GM12878 (cell line): ENCODE results near the gene PHC3. TPM values are rescaled to one million over a fixed set of nuclear protein-coding genes. Genes with fewer than 3 reads are reported as not detected.

Experiments used
- ATAC-seq: fragments of 200-7000 bp; cut with Tn5 transposase; 3 replicates; pipeline ENCODE4 v1.9.1; 2020; ENCODE audit warnings: mild to moderate bottlenecking, moderate library complexity
- BruUV-seq: library from RNA; stranded (reverse); fragments of 400-500 nt; replicated peaks from 2 replicates; lab custom pipeline; 2021; lab: Mats Ljungman, UMichigan
- CTCF ChIA-PET: fragments of 300-600 bp; sonication (Branson Sonifier 250); formaldehyde crosslinking; extraction: SDS; loops from one replicate; lab custom pipeline; 2021; ENCODE audit warnings: inconsistent platforms; lab: Yijun Ruan, JAX
- POLR2A ChIA-PET: fragments of 350-600 bp; formaldehyde crosslinking; extraction: SDS; loops from one replicate; lab custom pipeline; 2021; ENCODE audit warnings: inconsistent platforms; lab: Charles Lee
- RAD21 ChIA-PET: fragments of 300-600 bp; sonication (Branson Sonifier 250); formaldehyde crosslinking; loops from one replicate; lab custom pipeline; 2023; ENCODE audit warnings: antibody characterized with exemption; ENCODE audit not compliant: unreplicated experiment; lab: Charles Lee
- SMC1A ChIA-PET: fragments of 300-600 bp; sonication (Branson Sonifier 250); formaldehyde crosslinking; loops from one replicate; lab custom pipeline; 2023; ENCODE audit not compliant: unreplicated experiment, uncharacterized antibody; lab: Charles Lee
- DNase-seq: peaks from one replicate; pipeline ENCODE4 v3.0.0-alpha.2; 2011; ENCODE audit warnings: low read depth, low spot score
- FAIRE-seq: peaks from 3 replicates; lab custom pipeline; 2011; peaks lifted over from hg19 to GRCh38; lab: Jason Lieb, UNC
- H2AFZ ChIP-seq: 2 replicates; pipeline ENCODE4 v1.6.0; 2011; ENCODE audit warnings: low read depth, low read length, control low read depth; ENCODE audit not compliant: control insufficient read depth
- H3K27ac ChIP-seq: 2 replicates; pipeline ENCODE4 v1.5.1; 2011; ENCODE audit warnings: control low read depth; ENCODE audit not compliant: control insufficient read depth, insufficient read depth
- H3K27me3 ChIP-seq, 2 experiments: replicated peaks in 1 of 2; 2 replicates each; pipeline versions ENCODE4 v1.6.0 to v1.6.1; 2011; ENCODE audit warnings: low read length in 1 of 2; ENCODE audit not compliant: control insufficient read depth in 2 of 2, insufficient read depth in 2 of 2
- H3K36me3 ChIP-seq, 2 experiments: 2 replicates each; pipeline ENCODE4 v1.5.1; 2011; ENCODE audit warnings: low read length in 1 of 2; ENCODE audit not compliant: control insufficient read depth in 2 of 2, insufficient read depth in 2 of 2
- H3K4me1 ChIP-seq: 2 replicates; pipeline ENCODE4 v1.6.1; 2011; ENCODE audit warnings: mild to moderate bottlenecking, low read length, moderate library complexity, mixed read lengths; ENCODE audit not compliant: control insufficient read depth, insufficient read depth
- H3K4me2 ChIP-seq: 2 replicates; pipeline ENCODE4 v1.6.0; 2011; ENCODE audit warnings: control low read depth; ENCODE audit not compliant: control insufficient read depth, insufficient read depth
- H3K4me3 ChIP-seq: fragments of 200-600 bp; sonication (generic); 2 replicates; pipeline ENCODE4 v1.5.1; 2016
- H3K79me2 ChIP-seq: 2 replicates; pipeline ENCODE4 v1.6.0; 2011; ENCODE audit warnings: low read length; ENCODE audit not compliant: control insufficient read depth, insufficient read depth
- H3K9ac ChIP-seq: 2 replicates; pipeline ENCODE4 v1.8.0; 2011; ENCODE audit warnings: low read length, control low read depth, mixed read lengths; ENCODE audit not compliant: control insufficient read depth, insufficient read depth
- H3K9me3 ChIP-seq: replicated peaks from 3 replicates; pipeline ENCODE4 v1.5.1; 2011; ENCODE audit warnings: mild to moderate bottlenecking, low read length; ENCODE audit not compliant: control insufficient read depth, insufficient read depth
- H4K20me1 ChIP-seq: 2 replicates; pipeline ENCODE4 v1.6.0; 2011; ENCODE audit not compliant: control insufficient read depth, insufficient read depth
- POLR2A ChIP-seq: IDR thresholded peaks from 2 replicates; pipeline ENCODE4 v1.6.1; 2011; ENCODE audit warnings: low read depth, mild to moderate bottlenecking, low read length
- POLR2AphosphoS5 ChIP-seq: IDR thresholded peaks from 2 replicates; pipeline ENCODE4 v1.6.1; 2011; ENCODE audit warnings: mild to moderate bottlenecking, low read length, inconsistent platforms
- WRNIP1 ChIP-seq: IDR thresholded peaks from 2 replicates; pipeline ENCODE4 v1.6.1; 2011; ENCODE audit warnings: low read depth, low read length, improper control_type of control experiment, borderline replicate concordance
- WGBS: methylation state at CpG from one replicate; pipeline ENCODE4 v1.1.6; 2016; ENCODE audit warnings: low lambda C conversion rate; ENCODE audit not compliant: insufficient replicate concordance, insufficient coverage; ENCODE audit errors: missing lambda C conversion rate; 5-methylcytosine and 5-hydroxymethylcytosine counted together
- in situ Hi-C: fragments of 300-500 bp; cut with MboI; formaldehyde crosslinking; loops from 9 replicates; pipeline ENCODE4 v1.14.3; 2018; ENCODE audit warnings: mixed read lengths
- intact Hi-C: fragments of 100-400 bp; cut with micrococcal nuclease; formaldehyde crosslinking; loops from one replicate; pipeline ENCODE4 v1.14.2; 2022; ENCODE audit not compliant: unreplicated experiment
- polyA plus RNA-seq, 11 experiments: library from polyadenylated mRNA; depleted of rRNA in 4 of 11; unstranded in 6 of 11; stranded (reverse) in 5 of 11; fragments of >200 nt; fragmentation: Nextera tagmentation in 4 of 11; fragmentation: Illumina TruSeq in 1 of 11; extraction: Ambion mirVana in 4 of 11; extraction: Trizol in 1 of 11; gene quantifications; 1 replicate in 1 of 11; 2 replicates in 10 of 11; pipeline versions ENCODE4 v1.2.1 to v1.2.3, GENCODE V29; 2011 to 2016; ENCODE audit warnings: inconsistent platforms in 2 of 11, missing spikeins in 2 of 11, low read depth in 1 of 11
- total RNA-seq, 4 experiments: library from RNA; depleted of rRNA in 3 of 4; stranded (reverse); fragments of >200 nt in 3 of 4; fragmentation: Illumina TruSeq in 1 of 4; extraction: Trizol in 1 of 4; gene quantifications; 2 replicates each; pipeline versions ENCODE4 v1.2.1 to v1.2.3, GENCODE V29; 2013 to 2021
- TF ChIP-seq, protein P1 (sequence below): fragments of 450-650 bp; formaldehyde crosslinking; IDR thresholded peaks from 2 replicates; pipeline ENCODE4 v1.5.0; 2022; ENCODE audit warnings: mild to moderate bottlenecking, missing genetic modification characterization

Gene PHC3
- total and polyA plus RNA-seq, 10 of the 15 experiments (the other 5 are each of a cell fraction or from before 2014, with no cell fraction given) = 3.3 to 62.3 (median 22.1) TPM

- intact Hi-C loops (no loop called here), in situ Hi-C loops (no loop called here)
- DNase-seq (no peak), ATAC-seq (no peak), FAIRE-seq (no peak)
- Histone ChIP-seq H3K9me3 (no peaks in the 10 kb centered on the region), H3K9ac (no peak overlapping the region), H3K79me2 (no peaks in the 10 kb centered on the region), H3K4me1 (no peaks in the 10 kb centered on the region), H4K20me1 (no peaks in the 10 kb centered on the region), H3K4me2 (no peak overlapping the region), H3K27me3 (no peaks in the 10 kb centered on the region), H2AFZ (no peak overlapping the region), H3K36me3 (0 out of 4 replicates have a peak, but pooled peaks cover 0 to 5% of the 10 kb centered on the region in 2 experiments), H3K4me3 (no peak overlapping the region), H3K27ac (no peak overlapping the region)
- ChIA-PET RAD21 (interaction anchor here (1.3 kb wide), 1 partner anchor 237 kb away, joined by 3 read pairs; no protein-coding TSS in a partner anchor), CTCF (interaction anchor here (1.7 to 3.8 kb wide), 3 partner anchors 10 to 27 kb away, joined by 5 to 18 read pairs (median 9); no protein-coding TSS in a partner anchor), SMC1A (interaction anchor here (0.6 to 1.8 kb wide), 4 partner anchors 9 to 217 kb away, joined by 3 to 4 read pairs (median 4); no protein-coding TSS in a partner anchor), POLR2A (no interaction called here)
- WGBS = 98% methylated on average over 4 of the region's 4 CpGs
- BruUV-seq = no TSS peak
- peak; percentile 19; the same call in 1 of the 2 replicates for TF ChIP-seq POLR2A
- 0 out of 2 replicates have a peak, but pooled peaks have one; percentile 20 for TF ChIP-seq POLR2AphosphoS5
- TF ChIP-seq, protein P1, sequence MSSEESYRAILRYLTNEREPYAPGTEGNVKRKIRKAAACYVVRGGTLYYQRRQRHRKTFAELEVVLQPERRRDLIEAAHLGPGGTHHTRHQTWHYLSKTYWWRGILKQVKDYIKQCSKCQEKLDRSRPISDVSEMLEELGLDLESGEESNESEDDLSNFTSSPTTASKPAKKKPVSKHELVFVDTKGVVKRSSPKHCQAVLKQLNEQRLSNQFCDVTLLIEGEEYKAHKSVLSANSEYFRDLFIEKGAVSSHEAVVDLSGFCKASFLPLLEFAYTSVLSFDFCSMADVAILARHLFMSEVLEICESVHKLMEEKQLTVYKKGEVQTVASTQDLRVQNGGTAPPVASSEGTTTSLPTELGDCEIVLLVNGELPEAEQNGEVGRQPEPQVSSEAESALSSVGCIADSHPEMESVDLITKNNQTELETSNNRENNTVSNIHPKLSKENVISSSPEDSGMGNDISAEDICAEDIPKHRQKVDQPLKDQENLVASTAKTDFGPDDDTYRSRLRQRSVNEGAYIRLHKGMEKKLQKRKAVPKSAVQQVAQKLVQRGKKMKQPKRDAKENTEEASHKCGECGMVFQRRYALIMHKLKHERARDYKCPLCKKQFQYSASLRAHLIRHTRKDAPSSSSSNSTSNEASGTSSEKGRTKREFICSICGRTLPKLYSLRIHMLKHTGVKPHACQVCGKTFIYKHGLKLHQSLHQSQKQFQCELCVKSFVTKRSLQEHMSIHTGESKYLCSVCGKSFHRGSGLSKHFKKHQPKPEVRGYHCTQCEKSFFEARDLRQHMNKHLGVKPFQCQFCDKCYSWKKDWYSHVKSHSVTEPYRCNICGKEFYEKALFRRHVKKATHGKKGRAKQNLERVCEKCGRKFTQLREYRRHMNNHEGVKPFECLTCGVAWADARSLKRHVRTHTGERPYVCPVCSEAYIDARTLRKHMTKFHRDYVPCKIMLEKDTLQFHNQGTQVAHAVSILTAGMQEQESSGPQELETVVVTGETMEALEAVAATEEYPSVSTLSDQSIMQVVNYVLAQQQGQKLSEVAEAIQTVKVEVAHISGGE (CRISPR knock-in tag) = no peak
- no peak for TF ChIP-seq WRNIP1
Observed at GRCh38 chr3:170080605-170081004, 100.9 kb downstream of the PHC3 start.
